Gastrocnemius medialis (tissue), 4 donors: ENCODE data around the gene NEK10.

Experiments used
- CTCF ChIP-seq, 5 experiments: fragments of 450-650 bp in 3 of 5; fragments of 200-600 bp in 2 of 5; sonication (generic) in 2 of 5; IDR thresholded peaks in 4 of 5; conservative IDR thresholded peaks in 1 of 5; 1 replicate in 4 of 5; 2 replicates in 1 of 5; pipeline ENCODE4 v1.5.1; 2016 to 2019; ENCODE audit warnings: antibody characterized with exemption in 5 of 5, mild to moderate bottlenecking in 3 of 5, moderate library complexity in 3 of 5
- POLR2A ChIP-seq, 2 donors: fragments of 450-650 bp; IDR thresholded peaks; one replicate each; pipeline ENCODE4 v1.6.1; 2017; ENCODE audit warnings: antibody characterized with exemption in 2 of 2, mild to moderate bottlenecking in 2 of 2, moderate library complexity in 2 of 2

GRCh38 chr3:27146786-27147185, 222.4 kb downstream of the NEK10 start:
- no peak for TF ChIP-seq CTCF (IDR thresholded peaks at IDR 0.05 in 4 of 5, conservative IDR thresholded peaks at IDR 0.05 in 1 of 5)
- TF ChIP-seq POLR2A (IDR thresholded peaks at IDR 0.05), result no peak
